HG03039 (cell line): ENCODE measurements around the gene SERPINB7.

ENCODE experiments used
- ATAC-seq: cut with Tn5 transposase; IDR thresholded peaks from one replicate; pipeline ENCODE4 v1.9.1; 2021; ENCODE audit warnings: mild to moderate bottlenecking, moderate library complexity; ENCODE audit not compliant: unreplicated experiment

The SERPINB7 gene

DNA sequence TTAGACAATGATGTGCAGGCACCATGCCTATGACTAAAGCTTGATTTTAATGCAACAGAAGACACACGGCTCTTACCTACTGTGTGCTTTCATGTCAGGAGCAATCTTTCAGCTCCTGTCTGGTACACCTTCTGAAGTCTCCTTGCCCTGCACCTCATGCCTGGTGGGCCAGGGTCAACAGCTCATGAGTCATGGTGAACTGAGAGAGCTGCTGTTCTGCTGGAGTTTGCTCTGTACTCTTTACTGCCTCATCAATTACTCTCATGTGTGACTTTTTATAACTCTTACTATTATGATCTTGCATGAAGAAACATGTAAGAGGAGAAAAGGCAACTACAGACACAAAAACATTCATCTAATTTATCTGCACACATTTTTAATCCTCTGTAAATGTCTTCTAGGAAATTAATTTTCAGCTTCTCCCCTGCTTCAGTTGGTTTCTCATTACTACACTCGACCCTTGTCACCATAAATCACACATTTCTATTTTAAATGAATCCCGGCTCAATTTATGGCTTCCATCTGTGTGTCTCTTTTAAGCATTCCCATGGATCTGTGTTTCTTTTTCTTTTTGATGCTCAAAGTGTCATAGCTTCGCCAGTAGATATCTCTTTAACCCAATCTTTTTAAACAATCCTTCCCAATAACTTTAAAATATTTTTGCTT is 9.7 kb downstream of the SERPINB7 start:
- no peak for ATAC-seq

DNA sequence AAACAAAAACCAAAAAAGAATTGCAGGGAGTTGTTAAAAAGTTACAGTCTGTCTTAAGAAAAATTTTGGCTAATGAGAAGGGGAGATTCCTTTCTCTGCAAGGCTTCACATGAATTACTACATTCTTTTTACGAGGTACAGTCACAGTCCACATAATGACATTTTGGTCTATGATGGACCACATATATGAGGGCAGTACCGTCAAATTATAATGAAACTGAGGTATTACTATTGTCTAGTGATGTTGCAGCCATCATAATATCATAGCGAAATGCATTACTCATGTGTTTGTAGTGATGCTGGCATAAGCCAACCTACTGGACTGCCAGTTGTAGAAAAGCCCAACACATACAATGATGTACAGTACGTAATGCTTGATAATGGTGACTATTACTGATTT is 12.5 kb downstream of the SERPINB7 start:
- no peak for ATAC-seq

DNA sequence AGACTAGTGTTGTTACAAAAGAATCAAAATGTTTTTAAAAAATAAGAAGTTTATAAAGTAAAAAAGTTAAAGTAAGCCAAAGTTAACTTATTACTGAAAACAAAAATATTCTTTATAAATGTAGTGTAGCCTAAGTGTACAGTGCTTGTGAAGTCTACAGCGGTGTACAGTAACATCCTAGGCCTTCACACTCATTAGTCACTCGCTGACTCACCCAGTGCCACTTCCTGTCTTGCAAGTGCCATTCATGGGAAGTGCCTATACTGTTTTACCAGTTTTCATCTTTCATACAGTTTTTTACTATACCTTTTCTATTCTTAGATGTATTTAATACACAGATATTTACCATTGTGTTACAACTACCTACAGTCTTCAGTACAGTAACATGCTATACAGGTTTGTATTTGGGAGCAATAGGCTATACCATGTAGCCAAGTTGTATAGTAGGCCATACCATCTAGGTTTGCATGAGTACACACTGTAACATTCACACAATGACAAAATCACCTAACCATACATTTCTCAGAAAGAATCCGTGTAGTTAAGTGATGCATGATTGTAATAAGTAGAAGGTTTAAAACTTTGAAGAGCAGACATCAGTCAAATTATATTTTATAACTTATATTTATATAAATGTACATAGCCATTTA is 13.4 kb downstream of the SERPINB7 start:
- no peak for ATAC-seq

DNA sequence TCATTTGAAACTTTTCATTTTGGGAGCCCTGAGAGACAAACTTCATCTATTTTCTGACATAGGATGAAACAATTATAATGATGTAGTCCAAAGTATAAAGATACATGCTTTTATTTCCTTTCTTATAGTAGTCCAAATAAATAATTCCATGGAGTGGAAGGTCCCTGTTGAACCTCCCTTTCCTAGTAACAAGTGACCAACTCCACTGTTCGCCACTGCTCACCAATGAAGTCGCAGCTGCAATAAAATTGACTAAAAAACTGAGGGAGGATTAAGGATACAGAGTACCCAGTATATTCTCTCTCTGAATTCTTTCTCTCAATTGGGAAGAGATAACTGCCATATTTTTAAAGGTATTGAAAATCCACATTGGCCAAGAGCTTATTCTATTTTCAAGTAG is 14.1 kb downstream of the SERPINB7 start:
- no peak for ATAC-seq

DNA sequence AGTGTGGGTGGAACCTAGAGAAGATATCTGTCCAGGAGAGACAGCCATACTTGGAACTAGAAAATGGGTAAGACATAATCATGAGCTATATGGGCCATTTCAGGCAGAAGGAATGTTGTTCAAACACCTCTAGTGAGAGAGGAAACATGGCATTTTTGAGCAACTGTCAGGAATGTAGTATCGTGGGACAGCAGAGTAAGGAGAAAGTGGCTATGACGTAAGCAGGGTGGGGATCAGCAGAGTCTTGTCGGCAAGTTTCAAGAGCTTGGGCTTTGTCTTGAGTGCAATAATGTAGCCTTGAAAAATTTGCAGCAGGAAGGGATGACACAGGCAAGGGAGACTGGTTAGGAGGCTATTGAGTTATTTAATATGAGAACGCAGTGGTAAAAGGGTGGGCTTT is 20.4 kb downstream of the SERPINB7 start:
- ATAC-seq, result no peak

DNA sequence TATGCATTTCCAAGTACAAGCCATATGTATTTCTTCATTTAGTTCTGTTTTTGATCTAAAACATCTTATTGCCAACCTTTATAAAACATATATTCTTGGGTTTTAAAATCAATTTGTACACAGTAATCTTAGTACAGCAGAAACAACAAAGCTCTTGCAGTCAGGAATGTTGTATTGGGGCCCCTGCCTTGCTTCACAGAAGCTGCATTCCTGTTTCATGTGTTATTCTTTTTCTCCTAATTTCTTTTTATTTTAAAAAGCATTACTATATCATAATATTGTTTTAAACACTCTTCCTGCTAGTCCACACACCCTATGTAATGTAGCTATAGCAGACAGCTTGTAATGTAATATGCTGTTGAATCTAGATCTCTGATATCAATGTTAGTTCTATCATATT is 24.0 kb downstream of the SERPINB7 start:
- no peak for ATAC-seq

DNA sequence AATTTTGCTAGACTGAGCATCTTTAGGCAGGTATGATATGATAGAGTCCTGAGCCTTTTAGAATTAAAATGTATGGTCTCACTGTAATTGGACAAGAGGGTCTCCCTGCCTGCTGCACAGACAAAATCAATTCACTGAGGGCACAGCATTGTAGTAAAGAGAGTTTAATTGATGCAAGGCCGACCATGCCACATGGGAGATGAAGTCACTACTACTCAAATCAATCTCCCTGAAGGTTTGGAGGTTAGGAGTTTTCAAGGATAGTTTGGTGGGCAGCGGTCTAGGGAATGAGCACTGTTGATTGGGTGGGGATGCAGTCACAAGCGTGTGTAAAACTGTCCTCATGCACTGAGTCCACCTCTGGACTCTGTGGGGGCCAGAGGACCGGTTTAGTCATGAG is 26.1 kb downstream of the SERPINB7 start:
- no peak for ATAC-seq

DNA sequence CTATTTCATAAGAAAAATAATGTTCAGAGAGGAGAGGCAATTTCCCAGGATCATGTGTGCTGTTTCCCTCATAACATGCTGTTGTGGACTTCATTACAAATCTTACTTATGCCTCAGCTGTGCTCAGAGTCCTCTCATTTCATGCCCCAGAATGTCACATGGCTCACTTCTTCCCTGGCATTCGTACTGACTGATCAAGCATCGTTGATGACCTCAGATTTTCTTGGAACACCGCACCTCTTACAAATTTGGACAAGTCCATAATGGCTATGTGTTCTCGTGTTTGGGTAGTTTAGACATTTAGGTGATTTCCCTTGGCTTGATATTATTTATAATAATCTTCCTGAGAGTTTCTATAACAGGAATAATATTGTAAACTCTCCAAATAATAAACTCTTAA is 32.9 kb downstream of the SERPINB7 start:
- ATAC-seq, result no peak

DNA sequence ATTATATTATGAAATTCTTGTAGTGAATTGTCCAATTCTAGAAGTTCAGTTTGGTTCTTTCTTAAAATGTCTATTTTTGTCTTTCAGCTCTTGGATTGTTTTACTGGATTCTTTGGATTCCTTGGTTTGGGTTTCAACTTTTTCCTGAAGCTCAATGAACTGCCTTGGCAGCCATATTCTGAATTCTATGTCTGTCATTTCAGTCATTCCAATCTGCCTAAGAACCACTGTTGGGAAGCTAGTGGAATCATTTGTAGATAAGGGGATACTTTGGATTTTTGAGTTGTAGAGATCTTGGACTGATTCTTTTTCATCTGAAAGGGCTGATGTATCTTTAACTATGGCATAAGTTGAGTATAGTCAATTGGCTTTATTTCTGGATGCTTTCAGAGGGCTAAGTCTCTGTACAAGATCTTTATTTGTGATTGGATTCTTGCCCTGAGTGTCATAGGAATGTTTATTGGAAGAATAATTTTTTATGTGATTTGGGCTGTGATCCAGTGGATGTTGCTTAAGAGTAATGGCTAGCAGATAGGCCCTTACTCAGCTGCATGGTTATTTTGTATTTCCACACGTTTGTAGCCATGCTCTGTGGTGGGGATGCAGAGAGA is 42.3 kb downstream of the SERPINB7 start:
- no peak for ATAC-seq

DNA sequence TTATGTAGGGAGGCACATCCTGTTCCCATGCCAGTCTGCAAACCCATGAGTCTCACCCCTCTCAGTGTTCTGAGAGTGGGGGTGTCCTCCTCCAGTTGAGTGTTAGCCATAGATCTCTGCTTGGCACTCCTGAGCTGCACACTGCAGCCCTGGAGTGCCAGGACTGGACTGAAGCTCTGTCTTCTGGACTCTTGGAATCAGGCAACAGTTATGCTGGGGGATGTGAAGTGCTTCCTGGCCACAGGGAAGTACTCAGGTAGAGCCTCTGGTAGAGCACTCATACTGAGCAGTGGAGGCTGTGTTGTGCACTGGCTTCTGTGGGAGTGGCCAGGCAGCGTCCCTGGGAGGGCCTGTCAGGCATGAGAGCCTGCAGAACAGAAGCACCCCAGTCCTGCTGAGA is 43.0 kb downstream of the SERPINB7 start:
- ATAC-seq, result no peak

DNA sequence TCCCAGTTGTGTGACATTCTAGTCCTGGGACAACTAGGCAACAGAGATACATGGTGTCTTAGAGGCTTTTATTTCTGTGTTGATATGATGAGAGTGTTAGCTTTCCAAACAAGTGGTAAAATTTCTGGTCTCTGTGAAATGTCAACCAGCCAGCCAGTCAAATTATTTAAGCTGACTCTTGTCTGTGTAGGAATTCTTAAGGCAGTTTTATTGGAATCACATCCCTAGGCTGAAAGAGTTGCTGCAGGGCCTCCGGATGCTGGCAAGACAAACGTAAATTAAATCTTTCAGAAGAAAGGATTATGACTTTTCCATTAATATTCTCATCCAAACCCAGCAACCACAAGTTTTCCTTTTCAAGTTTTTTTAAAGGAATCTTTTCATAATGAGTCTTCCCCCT is 44.6 kb downstream of the SERPINB7 start:
- no peak for ATAC-seq

DNA sequence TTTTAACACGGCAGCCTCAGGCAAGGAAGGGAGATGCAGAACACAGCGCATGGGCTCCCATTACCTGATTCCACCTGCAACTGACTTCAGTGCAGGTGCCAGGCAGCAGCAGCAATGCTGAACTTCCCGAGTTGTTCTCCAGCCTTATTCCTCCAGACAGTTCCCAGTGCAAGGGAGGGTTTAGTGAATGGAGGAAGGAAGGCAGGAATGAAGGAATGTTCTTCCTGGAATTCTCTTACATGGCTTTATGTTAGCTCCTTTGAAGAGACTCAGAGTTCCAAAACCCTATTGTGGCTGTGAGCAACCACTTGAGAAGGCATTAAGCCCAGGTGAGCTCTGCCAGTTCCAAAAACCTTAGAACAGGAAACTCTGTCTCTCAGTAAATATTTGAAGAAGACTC is 45.5 kb downstream of the SERPINB7 start:
- ATAC-seq, result no peak

DNA sequence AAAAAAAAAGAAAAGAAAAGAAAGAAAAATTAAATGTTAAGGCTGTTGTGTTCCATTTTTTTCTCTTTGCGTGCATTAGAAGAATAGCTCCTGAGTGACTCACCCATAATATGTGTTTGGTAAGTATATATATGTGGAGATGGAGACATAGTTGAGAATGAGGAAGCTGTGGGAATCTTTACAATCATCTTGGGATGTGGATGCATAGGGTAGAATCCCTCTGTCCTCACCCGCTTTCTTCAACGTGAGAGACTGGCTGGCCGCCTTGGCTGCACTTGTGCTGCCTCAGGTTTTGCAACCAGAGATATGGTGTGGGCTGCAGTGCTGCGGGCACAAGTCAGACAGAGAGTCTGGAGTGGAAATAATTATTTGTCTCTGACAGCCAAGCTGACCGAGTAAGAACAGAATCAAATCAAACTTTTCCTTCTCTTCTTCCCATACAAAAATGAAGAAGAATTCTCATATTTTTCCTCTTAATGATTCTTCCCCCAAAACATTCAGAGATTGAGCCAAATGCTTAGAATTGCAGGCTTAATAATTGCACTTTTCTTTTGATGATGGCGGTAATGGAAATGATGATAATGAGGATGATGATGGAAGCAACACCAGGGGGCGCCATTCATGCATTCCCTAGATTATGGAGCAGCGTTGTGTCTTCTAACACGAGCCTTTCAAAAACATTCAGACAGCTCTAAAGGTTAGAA is 48.5 kb downstream of the SERPINB7 start:
- ATAC-seq, result no peak

DNA sequence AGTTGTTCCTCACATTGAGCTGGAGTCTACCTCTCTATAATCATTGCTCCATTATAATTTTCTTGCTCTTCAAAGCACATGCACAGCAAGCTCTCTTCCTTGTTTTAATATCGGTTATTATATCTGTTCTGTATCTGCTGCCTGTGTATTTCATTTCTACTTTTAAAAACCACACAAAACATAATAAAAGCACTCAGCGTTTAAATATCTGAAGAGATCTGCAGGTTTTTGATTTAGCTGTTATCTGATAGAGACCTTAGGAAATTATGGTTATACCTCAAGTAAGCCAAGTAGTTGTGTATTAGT is 49.0 kb downstream of the SERPINB7 start:
- ATAC-seq, result no peak

DNA sequence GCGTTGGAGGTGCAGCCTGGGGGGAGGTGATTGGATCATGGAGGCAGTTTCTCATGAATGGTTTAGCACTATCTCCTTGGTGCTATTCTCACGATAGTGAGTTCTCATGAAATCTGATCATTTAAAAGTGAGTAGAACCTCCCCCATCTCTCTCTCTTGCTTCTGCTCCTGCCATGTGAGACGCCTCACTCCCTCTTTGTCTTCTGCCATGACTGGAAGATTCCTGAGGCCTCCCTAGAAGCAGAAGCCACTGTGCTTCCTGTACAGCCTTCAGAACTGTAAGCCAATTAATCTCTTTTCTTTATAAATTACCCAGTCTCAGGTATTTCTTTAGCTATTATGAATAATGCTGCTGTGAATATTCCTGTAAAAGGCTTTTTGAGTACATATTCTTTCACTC is 52.9 kb downstream of the SERPINB7 start:
- ATAC-seq, result no peak

DNA sequence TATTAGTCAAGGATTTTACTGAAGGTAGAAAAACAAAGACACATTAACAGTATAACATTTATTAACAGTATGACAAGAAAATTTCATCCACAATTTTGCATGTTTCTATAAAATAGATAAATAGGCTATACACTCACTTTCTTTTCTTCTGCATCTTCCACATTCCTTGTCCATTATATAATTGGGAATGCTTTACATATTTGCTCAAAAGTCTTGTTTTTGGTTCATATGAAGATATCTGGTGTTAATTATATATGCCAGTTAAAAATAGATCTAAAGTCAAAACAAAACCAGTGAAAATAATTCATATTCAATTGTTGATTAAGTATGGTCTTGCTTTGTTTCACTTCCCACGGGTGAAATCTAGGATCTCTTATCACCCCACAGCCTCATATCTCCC is 53.4 kb downstream of the SERPINB7 start:
- ATAC-seq, result no peak

DNA sequence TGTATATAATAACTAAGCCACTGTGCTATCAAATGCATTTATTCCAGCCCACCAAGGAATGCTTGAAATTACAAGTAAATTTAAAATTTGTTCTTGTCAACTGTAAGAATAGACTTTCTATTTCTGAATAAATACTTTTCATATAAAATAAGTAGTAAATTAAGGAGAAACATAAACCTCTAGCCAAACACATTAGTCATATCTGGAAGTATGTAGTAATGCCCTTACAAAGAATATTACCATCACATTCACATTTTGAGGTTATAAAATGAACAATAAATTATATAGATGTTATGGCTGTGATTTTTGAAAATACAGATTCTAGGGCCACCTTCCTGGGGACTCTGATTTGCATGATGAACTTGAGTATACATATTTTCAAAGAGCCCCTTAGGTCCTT is 54.7 kb downstream of the SERPINB7 start:
- no peak for ATAC-seq

DNA sequence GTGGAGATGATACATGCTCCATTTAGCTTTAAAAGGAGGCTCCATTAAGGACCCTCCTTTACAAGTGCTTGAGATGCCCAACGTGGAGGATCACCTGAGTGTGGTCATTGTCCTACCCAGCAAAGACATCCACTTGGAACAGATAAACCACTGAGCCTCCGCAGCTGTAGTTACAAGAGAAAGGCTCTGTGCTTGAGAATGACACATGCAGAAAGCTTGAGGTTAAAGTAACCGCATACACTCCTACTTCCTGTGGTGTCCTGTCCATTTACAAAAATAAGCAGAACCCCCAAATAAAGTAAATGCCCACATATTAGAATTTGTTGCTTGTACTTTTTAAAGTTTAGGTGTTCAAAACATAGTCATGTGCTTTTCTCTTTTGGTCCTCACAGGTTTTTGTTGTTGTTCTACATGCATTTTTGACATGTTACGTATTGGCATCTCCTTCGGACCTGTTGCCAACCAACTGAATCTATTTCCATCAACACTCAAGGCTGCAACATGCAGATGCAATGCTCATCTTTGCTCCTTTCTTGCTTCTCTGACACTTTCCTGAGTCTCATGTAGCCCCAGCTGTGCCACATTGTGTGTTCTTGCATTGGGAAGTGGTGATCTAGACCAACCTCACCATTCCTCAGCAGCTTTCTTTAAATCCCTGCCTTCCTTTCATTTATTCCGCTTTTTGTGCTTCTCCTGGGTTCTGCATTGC is 56.0 kb downstream of the SERPINB7 start:
- peak; percentile 83 for ATAC-seq

DNA sequence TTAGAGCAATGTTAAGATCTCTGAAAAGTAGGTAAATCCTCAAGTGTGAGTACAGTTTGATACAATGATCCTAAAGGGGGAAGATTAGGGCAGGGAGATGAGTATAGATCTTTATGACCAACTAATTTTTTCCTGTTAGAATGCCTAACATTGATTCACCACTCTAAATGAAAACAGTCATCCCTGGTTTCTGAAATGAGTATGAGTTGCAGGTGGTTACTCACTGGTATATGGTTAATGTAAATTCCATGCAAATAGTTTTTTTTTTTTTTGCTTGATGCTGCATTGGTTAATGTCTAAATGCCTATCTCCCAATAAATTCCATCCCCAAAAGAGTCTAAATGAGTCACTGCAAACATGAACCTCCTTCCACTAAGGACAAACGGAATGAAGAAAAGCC is 57.3 kb downstream of the SERPINB7 start:
- ATAC-seq, result peak; percentile 83

DNA sequence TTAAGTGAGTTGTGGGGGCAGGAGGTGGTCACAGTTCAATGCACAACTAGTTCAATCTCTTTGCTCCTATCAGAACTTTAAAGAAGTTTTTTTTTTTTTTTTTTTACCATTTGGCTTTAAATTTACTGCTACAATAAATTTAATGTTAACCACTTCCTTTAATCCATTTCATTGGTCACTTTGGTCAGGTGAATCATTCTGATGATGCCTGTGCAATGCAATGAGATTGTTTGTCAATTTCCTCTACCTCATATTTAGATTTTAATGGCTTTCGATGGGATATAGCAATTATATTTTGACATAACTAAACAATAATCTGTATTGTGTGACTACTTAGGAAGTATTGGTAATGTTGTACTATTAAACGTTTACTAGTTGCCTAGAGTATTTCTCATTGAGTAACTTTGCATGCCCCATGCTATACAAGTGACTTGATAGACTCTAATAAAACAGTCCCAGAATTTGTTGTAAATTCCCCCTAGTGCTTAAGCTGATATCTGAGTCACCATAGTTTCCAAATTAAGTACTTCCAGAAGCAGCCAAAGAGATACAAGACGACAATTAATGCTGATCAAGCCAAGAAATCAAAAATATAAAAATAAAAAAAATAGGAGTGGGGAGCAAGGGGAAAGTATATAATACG is 59.4 kb downstream of the SERPINB7 start:
- ATAC-seq, result no peak

DNA sequence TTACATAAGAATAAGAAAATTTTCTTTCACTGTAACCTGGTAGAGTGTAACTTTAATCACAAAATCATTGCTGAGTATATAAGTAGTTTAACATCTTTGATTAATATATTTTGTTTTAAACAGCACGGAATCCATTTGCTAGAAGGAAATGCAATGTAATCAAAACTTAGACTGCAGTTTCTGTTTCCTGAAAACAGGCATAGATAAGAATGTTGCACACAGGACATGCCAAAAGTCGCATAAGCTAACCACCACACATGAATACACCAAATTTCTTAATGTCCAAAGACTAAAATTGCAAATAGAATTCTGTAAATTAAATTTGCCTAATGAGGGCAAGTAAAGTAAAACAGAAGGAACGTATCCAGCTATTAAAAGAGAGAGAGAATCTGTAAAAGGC is 61.2 kb downstream of the SERPINB7 start:
- ATAC-seq, result no peak
